Measurements from ENCODE around the gene VAT1L.

DNA sequence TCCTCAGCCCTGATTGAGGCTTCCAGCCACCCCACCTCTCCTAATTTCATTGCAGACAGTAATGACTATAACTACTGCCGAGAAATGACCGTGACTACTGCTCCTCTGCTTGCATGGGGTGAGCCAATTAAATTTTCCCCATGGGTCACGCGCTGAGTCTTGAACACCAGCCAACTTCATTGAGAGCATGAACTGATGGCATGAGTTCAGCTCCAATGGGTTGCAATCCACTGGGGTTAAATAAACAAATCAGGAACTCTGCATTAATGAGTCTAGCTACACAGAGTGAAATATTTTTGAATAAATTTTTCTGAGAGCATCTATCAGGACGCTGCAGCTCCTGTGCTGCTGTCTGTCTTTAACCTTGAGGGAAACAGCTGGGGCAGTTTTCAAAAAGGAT, 172.4 kb downstream of the VAT1L start:
- TF ChIP-seq, protein P1, sequence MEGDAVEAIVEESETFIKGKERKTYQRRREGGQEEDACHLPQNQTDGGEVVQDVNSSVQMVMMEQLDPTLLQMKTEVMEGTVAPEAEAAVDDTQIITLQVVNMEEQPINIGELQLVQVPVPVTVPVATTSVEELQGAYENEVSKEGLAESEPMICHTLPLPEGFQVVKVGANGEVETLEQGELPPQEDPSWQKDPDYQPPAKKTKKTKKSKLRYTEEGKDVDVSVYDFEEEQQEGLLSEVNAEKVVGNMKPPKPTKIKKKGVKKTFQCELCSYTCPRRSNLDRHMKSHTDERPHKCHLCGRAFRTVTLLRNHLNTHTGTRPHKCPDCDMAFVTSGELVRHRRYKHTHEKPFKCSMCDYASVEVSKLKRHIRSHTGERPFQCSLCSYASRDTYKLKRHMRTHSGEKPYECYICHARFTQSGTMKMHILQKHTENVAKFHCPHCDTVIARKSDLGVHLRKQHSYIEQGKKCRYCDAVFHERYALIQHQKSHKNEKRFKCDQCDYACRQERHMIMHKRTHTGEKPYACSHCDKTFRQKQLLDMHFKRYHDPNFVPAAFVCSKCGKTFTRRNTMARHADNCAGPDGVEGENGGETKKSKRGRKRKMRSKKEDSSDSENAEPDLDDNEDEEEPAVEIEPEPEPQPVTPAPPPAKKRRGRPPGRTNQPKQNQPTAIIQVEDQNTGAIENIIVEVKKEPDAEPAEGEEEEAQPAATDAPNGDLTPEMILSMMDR (IDR thresholded peaks at IDR 0.05): no peak
- TF ChIP-seq POLR2A (IDR thresholded peaks at IDR 0.05): no peak

All from Peyer's patch (tissue), 4 donors.